Osteoblast (primary cell): ENCODE measurements around the gene DNMT3A. TPM values are rescaled to one million over a fixed set of nuclear protein-coding genes. Genes with fewer than 3 reads are reported as not detected.

ENCODE experiments used
- DNase-seq: peaks from one replicate; pipeline ENCODE4 v3.0.0; 2011; ENCODE audit warnings: low spot score, mixed read lengths; ENCODE audit not compliant: insufficient read length; ENCODE audit errors: missing footprints
- H2AFZ ChIP-seq: 2 replicates; pipeline ENCODE4 v1.6.0; 2011; ENCODE audit warnings: mild to moderate bottlenecking, low read length
- H3K27ac ChIP-seq: 2 replicates; pipeline ENCODE4 v1.5.1; 2011; ENCODE audit warnings: mild to moderate bottlenecking, low read depth, low read length, moderate library complexity
- H3K27me3 ChIP-seq: 2 replicates; pipeline ENCODE4 v1.6.0; 2012; ENCODE audit warnings: mild to moderate bottlenecking, control low read depth, inconsistent platforms, low read length, moderate library complexity; ENCODE audit not compliant: insufficient read depth
- H3K36me3 ChIP-seq: 2 replicates; pipeline ENCODE4 v1.5.1; 2011; ENCODE audit warnings: mild to moderate bottlenecking, low read length, control low read depth, moderate library complexity; ENCODE audit not compliant: insufficient read depth
- H3K4me1 ChIP-seq: 2 replicates; pipeline ENCODE4 v1.5.1; 2011; ENCODE audit warnings: mild to moderate bottlenecking, low read length, control low read depth, moderate library complexity; ENCODE audit not compliant: insufficient read depth
- H3K4me2 ChIP-seq: 2 replicates; pipeline ENCODE4 v1.6.0; 2011; ENCODE audit warnings: mild to moderate bottlenecking, low read length; ENCODE audit not compliant: insufficient read depth
- H3K4me3 ChIP-seq: fragments of 200-600 bp; sonication (generic); 3 replicates; pipeline ENCODE4 v1.5.1; 2012; ENCODE audit warnings: mild to moderate bottlenecking, low read length, inconsistent platforms; ENCODE audit not compliant: insufficient read depth
- H3K79me2 ChIP-seq: 2 replicates; pipeline ENCODE4 v1.6.0; 2012; ENCODE audit warnings: mild to moderate bottlenecking, low read length, control low read depth, inconsistent platforms; ENCODE audit not compliant: insufficient read depth
- H3K9me3 ChIP-seq: 2 replicates; pipeline ENCODE4 v1.5.1; 2011; ENCODE audit warnings: low read depth, low read length, control low read depth
- H4K20me1 ChIP-seq: 2 replicates; pipeline ENCODE4 v1.6.0; 2012; ENCODE audit warnings: mild to moderate bottlenecking, low read length, control low read depth; ENCODE audit not compliant: insufficient read depth
- CTCF ChIP-seq: IDR thresholded peaks from 2 replicates; pipeline ENCODE4 v1.5.1; 2011; ENCODE audit warnings: mild to moderate bottlenecking, low read depth, low read length, moderate library complexity; ENCODE audit errors: extremely low read depth
- total RNA-seq: library from RNA; depleted of rRNA; stranded (reverse); fragments of >200 nt; gene quantifications from 2 replicates; pipeline ENCODE4 v1.2.3, GENCODE V29; 2012

Gene DNMT3A
- total RNA-seq, 1 donor, result 18.5 TPM

DNA sequence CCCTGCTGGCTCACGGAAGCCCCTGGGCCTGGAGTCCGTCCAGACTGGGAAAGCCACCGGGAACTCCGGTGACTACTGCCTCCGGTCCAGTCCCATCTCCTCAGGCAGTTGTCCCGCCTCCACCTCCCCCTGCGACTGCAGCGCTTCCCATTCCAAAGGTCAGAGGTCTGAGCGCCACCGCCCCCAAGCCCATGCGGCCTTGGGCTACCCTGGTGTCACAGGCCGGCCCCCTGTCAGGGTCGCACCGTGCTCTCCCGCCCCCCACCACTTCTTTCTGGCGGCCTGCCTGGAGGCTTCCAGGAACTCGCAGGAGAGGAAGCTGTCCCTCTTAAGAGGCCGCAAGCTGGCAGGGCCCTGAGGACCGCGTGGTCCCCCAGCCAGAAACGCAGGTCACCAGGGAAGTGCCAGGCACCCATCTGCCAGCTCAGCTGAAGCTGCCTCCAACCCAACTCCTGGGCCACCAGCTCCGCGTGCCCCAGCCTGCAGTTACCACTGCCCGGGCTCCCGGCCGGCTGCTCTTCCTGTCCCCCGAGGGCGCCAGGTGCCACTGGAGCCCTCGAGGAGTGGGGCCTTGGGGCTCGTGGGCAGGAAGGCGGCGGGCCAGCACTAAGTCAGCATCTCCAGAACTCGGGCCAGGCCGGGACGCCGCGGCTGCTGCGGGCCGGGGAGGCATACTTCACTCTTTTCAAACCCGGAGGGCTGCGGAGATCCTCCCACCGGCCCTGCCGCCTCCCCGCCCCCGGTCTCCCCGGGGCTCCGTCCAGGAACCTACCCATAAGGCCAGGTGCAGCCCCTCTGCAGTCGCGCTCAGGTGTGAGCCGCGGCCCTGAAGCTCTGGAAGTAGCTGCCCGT, 90.1 kb downstream of the DNMT3A start:
- peak overlapping the region; percentile 72 for H3K4me3 ChIP-seq
- no peaks in the 10 kb centered on the region for H3K27me3 ChIP-seq
- no peaks in the 10 kb centered on the region for H3K79me2 ChIP-seq
- no peak overlapping the region for H3K27ac ChIP-seq
- no peak for TF ChIP-seq CTCF
- H3K9me3 ChIP-seq, result no peaks in the 10 kb centered on the region
- peak overlapping the region; percentile 78 for H3K4me2 ChIP-seq
- H3K4me1 ChIP-seq, result peaks cover 20% of the 10 kb centered on the region
- DNase-seq, result peak; percentile 95
- peak overlapping the region; percentile 72 for H2AFZ ChIP-seq
- no peaks in the 10 kb centered on the region for H4K20me1 ChIP-seq
- peaks cover 6% of the 10 kb centered on the region for H3K36me3 ChIP-seq

GRCh38 chr2:25251071-25251421, 90.7 kb downstream of the DNMT3A start:
- Histone ChIP-seq H3K4me3 (peak overlapping the region; percentile 72), H3K79me2 (no peaks in the 10 kb centered on the region), H4K20me1 (no peaks in the 10 kb centered on the region), H3K27ac (no peak overlapping the region), H3K4me2 (peak overlapping the region; percentile 78), H3K27me3 (no peaks in the 10 kb centered on the region), H3K36me3 (peaks cover 11% of the 10 kb centered on the region), H2AFZ (peak overlapping the region; percentile 72), H3K9me3 (no peaks in the 10 kb centered on the region), H3K4me1 (peaks cover 20% of the 10 kb centered on the region)
- no peak for TF ChIP-seq CTCF
- no peak for DNase-seq

DNA sequence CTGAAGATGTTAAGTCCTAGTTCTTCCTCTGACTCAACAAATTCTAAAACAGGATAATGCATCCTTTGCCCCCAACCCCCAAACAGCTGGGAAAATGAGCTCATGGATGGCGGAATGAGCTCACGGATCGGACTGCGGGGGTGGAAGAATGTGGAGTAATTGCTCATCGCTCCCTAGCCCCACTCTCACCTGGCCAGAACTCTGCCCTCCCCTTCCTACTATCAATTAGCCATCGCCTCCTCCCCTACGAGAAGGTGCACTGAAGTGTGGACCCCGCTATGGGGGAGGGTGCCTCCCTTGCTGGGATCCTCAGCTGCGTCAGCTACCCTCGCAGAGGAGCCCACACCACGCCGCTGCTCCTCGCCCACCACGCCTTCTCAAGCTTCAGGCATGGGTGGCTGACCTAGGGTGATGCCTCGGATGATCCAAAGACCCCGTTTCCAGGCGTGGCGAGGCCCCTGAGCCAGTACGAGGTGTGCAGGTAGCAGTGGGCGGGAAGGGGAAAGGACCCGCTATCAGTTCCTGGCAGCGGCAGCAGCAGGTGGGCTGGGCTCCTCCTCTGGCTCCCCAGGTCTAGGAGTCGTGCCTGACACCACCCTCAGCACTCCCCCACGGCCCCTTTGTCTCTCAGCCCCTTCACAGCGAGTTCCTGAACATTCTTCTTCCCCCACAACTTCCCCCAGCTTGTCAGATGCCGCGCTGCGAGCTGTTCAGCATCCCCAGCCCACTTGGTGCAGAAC, 91.2 kb downstream of the DNMT3A start:
- Histone ChIP-seq H3K36me3 (peaks cover 15% of the 10 kb centered on the region), H3K4me1 (peaks cover 20% of the 10 kb centered on the region), H3K4me3 (no peak overlapping the region), H3K27me3 (no peaks in the 10 kb centered on the region), H2AFZ (no peak overlapping the region), H3K4me2 (peak overlapping the region; percentile 14), H4K20me1 (no peaks in the 10 kb centered on the region), H3K27ac (peak overlapping the region; percentile 17), H3K79me2 (no peaks in the 10 kb centered on the region), H3K9me3 (no peaks in the 10 kb centered on the region)
- DNase-seq, result peak; percentile 95
- TF ChIP-seq CTCF, result no peak

DNA sequence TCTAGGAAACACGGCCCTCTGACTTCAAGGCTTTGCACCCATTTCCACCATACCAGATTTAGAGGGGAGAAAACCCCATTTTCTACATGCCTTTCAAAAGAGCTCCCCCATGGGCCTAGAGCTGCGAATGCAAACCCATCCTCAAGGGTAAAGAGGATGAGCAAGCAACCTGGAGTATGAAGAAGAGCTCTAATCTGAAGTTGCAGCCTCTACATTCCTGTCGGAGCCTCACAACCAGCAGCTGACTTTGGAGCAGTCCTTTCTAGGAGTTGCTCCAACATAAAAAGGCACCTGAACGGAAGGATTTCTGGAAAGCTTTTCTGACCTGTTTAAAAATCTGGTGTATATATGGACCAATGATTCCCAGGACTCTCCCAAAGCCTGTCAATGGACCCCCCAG, 91.9 kb downstream of the DNMT3A start:
- Histone ChIP-seq H3K9me3 (no peaks in the 10 kb centered on the region), H3K4me1 (peaks cover 20% of the 10 kb centered on the region), H3K27me3 (no peaks in the 10 kb centered on the region), H2AFZ (no peak overlapping the region), H3K4me2 (peak overlapping the region; percentile 14), H3K27ac (peak overlapping the region; percentile 17), H3K79me2 (no peaks in the 10 kb centered on the region), H4K20me1 (no peaks in the 10 kb centered on the region), H3K36me3 (peaks cover 19% of the 10 kb centered on the region), H3K4me3 (no peak overlapping the region)
- peak; percentile 39 for DNase-seq
- TF ChIP-seq CTCF, result no peak
